HepG2 (cell line): Measurements from ENCODE around the gene DEFB123. TPM values are rescaled to one million over a fixed set of nuclear protein-coding genes. Genes with fewer than 3 reads are reported as not detected.

Experiments
- ATAC-seq: fragments of 200-7000 bp; cut with Tn5 transposase; 3 replicates; pipeline ENCODE4 v1.9.1; 2020; ENCODE audit warnings: mild to moderate bottlenecking, moderate library complexity
- BruUV-seq: library from RNA; stranded (reverse); fragments of 400-500 nt; replicated peaks from 2 replicates; lab custom pipeline; 2021; lab: Mats Ljungman, UMichigan
- CTCF ChIA-PET: fragments of 300-600 bp; formaldehyde crosslinking; extraction: SDS; loops from one replicate; lab custom pipeline; 2021; ENCODE audit warnings: low total read pairs, inconsistent platforms, low intra/inter-chr PET ratio; lab: Yijun Ruan, JAX
- POLR2A ChIA-PET: fragments of 350-600 bp; sonication (Branson Sonifier 250); formaldehyde crosslinking; loops from one replicate; lab custom pipeline; 2020; ENCODE audit warnings: antibody characterized with exemption, inconsistent platforms; lab: Yijun Ruan, JAX
- DNase-seq: peaks from one replicate; pipeline ENCODE4 v3.0.0-alpha.2; 2015; ENCODE audit warnings: low spot score
- FAIRE-seq: peaks from 3 replicates; lab custom pipeline; 2011; peaks lifted over from hg19 to GRCh38; lab: Jason Lieb, UNC
- H2AFZ ChIP-seq: one replicate; pipeline ENCODE4 v1.6.1; 2011; ENCODE audit warnings: low read length, inconsistent platforms
- H3K27ac ChIP-seq: fragments of 300-600 bp; 3 replicates; pipeline ENCODE4 v1.8.0; 2011; ENCODE audit warnings: mixed run types, mild to moderate bottlenecking, mixed read lengths, low read length, inconsistent platforms; ENCODE audit not compliant: insufficient read depth; ENCODE audit errors: extremely low read length
- H3K27me3 ChIP-seq, 2 experiments: fragments of 200-600 bp in 1 of 2; 2 replicates in 1 of 2; 3 replicates in 1 of 2; pipeline versions ENCODE4 v1.6.0 to v1.8.0; 2011; ENCODE audit warnings: low read length in 2 of 2, mild to moderate bottlenecking in 2 of 2, moderate library complexity in 2 of 2, inconsistent platforms in 1 of 2; ENCODE audit not compliant: insufficient read depth in 2 of 2, control insufficient read depth in 1 of 2
- H3K36me3 ChIP-seq, 2 experiments: fragments of 200-600 bp in 1 of 2; replicated peaks in 1 of 2; 2 replicates in 1 of 2; 3 replicates in 1 of 2; pipeline versions ENCODE4 v1.5.1 to v1.8.0; 2011; ENCODE audit warnings: low read length in 2 of 2, inconsistent platforms in 1 of 2; ENCODE audit not compliant: insufficient read depth in 2 of 2, control insufficient read depth in 1 of 2
- H3K4me1 ChIP-seq: 2 replicates; pipeline ENCODE4 v1.5.1; 2012; ENCODE audit warnings: low read length, inconsistent platforms; ENCODE audit not compliant: insufficient read depth
- H3K4me2 ChIP-seq: 2 replicates; pipeline ENCODE4 v1.6.0; 2011; ENCODE audit warnings: low read depth, low read length, inconsistent platforms
- H3K4me3 ChIP-seq, 3 experiments: fragments of 200-600 bp in 1 of 3; sonication (generic), shearing (Covaris generic) in 1 of 3; replicated peaks in 1 of 3; 2 replicates each; pipeline ENCODE4 v1.5.1; 2011 to 2016; ENCODE audit warnings: low read length in 3 of 3, inconsistent platforms in 2 of 3, low read depth in 2 of 3, mild to moderate bottlenecking in 2 of 3, control low read depth in 1 of 3, mixed read lengths in 1 of 3; ENCODE audit not compliant: insufficient read depth in 1 of 3
- H3K79me2 ChIP-seq: one replicate; pipeline ENCODE4 v1.6.1; 2011; ENCODE audit warnings: low read length, inconsistent platforms; ENCODE audit not compliant: insufficient read depth
- H3K9ac ChIP-seq: 2 replicates; pipeline ENCODE4 v1.6.0; 2011; ENCODE audit warnings: mild to moderate bottlenecking, low read depth, low read length, inconsistent platforms; ENCODE audit not compliant: insufficient read depth
- H3K9me3 ChIP-seq: 2 replicates; pipeline ENCODE4 v1.5.1; 2012; ENCODE audit warnings: mild to moderate bottlenecking, low read length
- H4K20me1 ChIP-seq: 2 replicates; pipeline ENCODE4 v1.6.0; 2011; ENCODE audit warnings: inconsistent platforms, mild to moderate bottlenecking, low read length, moderate library complexity; ENCODE audit not compliant: insufficient read depth
- TCF7 ChIP-seq: sonication (generic); IDR thresholded peaks from 2 replicates; pipeline ENCODE4 v1.6.1; 2016; ENCODE audit warnings: antibody characterized with exemption, low read depth
- ZFP90 ChIP-seq: sonication (generic); formaldehyde crosslinking; IDR thresholded peaks from 2 replicates; pipeline ENCODE4 v1.8.0; 2022; ENCODE audit warnings: missing genetic modification reagents, mild to moderate bottlenecking, inconsistent platforms, borderline replicate concordance
- ZFY ChIP-seq: sonication (generic); formaldehyde crosslinking; IDR thresholded peaks from 2 replicates; pipeline ENCODE4 v1.4.0; 2020; ENCODE audit warnings: missing genetic modification reagents
- ZNF331 ChIP-seq: sonication (generic); formaldehyde crosslinking; IDR thresholded peaks from 2 replicates; pipeline ENCODE4 v1.4.0; 2020; ENCODE audit warnings: missing genetic modification reagents
- ZNF652 ChIP-seq: IDR thresholded peaks from 2 replicates; pipeline ENCODE4 v1.6.1; 2016; ENCODE audit warnings: low read depth, borderline replicate concordance
- WGBS: methylation state at CpG from one replicate; pipeline ENCODE4 v1.1.6; 2017; ENCODE audit warnings: low lambda C conversion rate; 5-methylcytosine and 5-hydroxymethylcytosine counted together
- in situ Hi-C: cut with HindIII; loops from 2 replicates; pipeline ENCODE4 v1.10.0; 2017; ENCODE audit warnings: low pct_unique_long_range_greater_than_20kb; ENCODE audit not compliant: extremely low pct_ligation_motif_present
- intact Hi-C: fragments of 100-400 bp; cut with micrococcal nuclease; formaldehyde crosslinking; loops from one replicate; pipeline ENCODE4 v1.10.0; 2022; ENCODE audit not compliant: unreplicated experiment
- polyA plus RNA-seq, 8 experiments: library from polyadenylated mRNA; depleted of rRNA in 3 of 8; stranded (reverse) in 7 of 8; unstranded in 1 of 8; fragments of >200 nt; fragmentation: Illumina TruSeq in 4 of 8; extraction: Trizol in 4 of 8; gene quantifications; 2 replicates each; pipeline versions ENCODE4 v1.2.1 to v1.2.3, GENCODE V29; 2011 to 2016; ENCODE audit warnings: low read depth in 4 of 8, missing spikeins in 1 of 8, mixed read lengths in 1 of 8; ENCODE audit not compliant: insufficient read depth in 1 of 8
- total RNA-seq, 5 experiments: library from RNA; depleted of rRNA; stranded (reverse); fragments of >200 nt; fragmentation: Illumina TruSeq; extraction: Trizol; gene quantifications; 2 replicates each; pipeline ENCODE4 v1.2.3, GENCODE V29; 2016; ENCODE audit warnings: low read depth in 1 of 5
- TF ChIP-seq, protein P1 (sequence below), 2 experiments: sonication (generic) in 1 of 2; formaldehyde crosslinking in 1 of 2; IDR thresholded peaks; 2 replicates each; pipeline versions ENCODE4 v1.5.1 to v1.6.1; 2011 to 2020; ENCODE audit warnings: borderline replicate concordance in 1 of 2, low read depth in 1 of 2, low read length in 1 of 2, mild to moderate bottlenecking in 1 of 2, missing genetic modification reagents in 1 of 2, moderate library complexity in 1 of 2
- TF ChIP-seq, protein P2 (sequence below): sonication (generic); formaldehyde crosslinking; IDR thresholded peaks from 2 replicates; pipeline ENCODE4 v1.4.0; 2020; ENCODE audit warnings: missing genetic modification reagents, borderline replicate concordance

DEFB123 gene
- total and polyA plus RNA-seq, 2 of the 13 experiments (the other 11 are each of a cell fraction or from before 2014, with no cell fraction given), result not detected

DNA sequence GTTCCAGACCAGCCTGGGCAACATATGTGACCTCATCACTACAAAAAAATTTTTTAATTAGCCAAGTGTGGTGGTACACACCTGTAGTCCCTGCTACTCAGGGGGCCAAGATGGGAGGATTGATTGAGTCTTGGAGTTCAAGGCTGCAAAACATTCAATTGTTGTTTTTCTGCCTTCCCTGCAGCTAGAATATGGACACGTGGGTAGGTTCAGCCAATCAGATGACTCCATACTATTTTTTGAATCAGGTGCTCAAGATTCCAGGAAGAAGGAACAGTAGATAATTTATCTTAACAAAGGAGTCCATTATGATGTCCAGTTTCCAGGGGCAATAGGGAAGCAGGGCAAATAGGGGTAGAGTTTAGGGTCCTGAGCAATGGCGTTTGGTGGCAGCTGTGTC, 47.6 kb upstream of the DEFB123 start:
- no peak for ATAC-seq
- no peak overlapping the region for H3K27ac ChIP-seq
- H3K4me1 ChIP-seq, result no peaks in the 10 kb centered on the region
- no peak overlapping the region for H3K4me2 ChIP-seq
- 0% methylated on average over 2 of the region's 2 CpGs for WGBS
- BruUV-seq, result no TSS peak
- H3K9ac ChIP-seq, result no peak overlapping the region
- TF ChIP-seq ZNF331 (CRISPR knock-in tag) (no peak), ZFY (CRISPR knock-in tag) (no peak), ZFP90 (no peak), ZNF652 (no peak), TCF7 (no peak)
- TF ChIP-seq, protein P1, sequence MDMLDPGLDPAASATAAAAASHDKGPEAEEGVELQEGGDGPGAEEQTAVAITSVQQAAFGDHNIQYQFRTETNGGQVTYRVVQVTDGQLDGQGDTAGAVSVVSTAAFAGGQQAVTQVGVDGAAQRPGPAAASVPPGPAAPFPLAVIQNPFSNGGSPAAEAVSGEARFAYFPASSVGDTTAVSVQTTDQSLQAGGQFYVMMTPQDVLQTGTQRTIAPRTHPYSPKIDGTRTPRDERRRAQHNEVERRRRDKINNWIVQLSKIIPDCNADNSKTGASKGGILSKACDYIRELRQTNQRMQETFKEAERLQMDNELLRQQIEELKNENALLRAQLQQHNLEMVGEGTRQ (IDR thresholded peaks at IDR 0.05; ENCODE audit: low read depth, low read length), result peak; percentile 24; the same call in 1 of the 2 replicates
- TF ChIP-seq, protein P1 (CRISPR knock-in tag; IDR thresholded peaks at IDR 0.05; ENCODE audit: borderline replicate concordance), result no peak
- TF ChIP-seq, protein P2, sequence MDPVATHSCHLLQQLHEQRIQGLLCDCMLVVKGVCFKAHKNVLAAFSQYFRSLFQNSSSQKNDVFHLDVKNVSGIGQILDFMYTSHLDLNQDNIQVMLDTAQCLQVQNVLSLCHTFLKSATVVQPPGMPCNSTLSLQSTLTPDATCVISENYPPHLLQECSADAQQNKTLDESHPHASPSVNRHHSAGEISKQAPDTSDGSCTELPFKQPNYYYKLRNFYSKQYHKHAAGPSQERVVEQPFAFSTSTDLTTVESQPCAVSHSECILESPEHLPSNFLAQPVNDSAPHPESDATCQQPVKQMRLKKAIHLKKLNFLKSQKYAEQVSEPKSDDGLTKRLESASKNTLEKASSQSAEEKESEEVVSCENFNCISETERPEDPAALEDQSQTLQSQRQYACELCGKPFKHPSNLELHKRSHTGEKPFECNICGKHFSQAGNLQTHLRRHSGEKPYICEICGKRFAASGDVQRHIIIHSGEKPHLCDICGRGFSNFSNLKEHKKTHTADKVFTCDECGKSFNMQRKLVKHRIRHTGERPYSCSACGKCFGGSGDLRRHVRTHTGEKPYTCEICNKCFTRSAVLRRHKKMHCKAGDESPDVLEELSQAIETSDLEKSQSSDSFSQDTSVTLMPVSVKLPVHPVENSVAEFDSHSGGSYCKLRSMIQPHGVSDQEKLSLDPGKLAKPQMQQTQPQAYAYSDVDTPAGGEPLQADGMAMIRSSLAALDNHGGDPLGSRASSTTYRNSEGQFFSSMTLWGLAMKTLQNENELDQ, result no peak
- TF ChIP-seq, all 625 proteins: peak for 1
- intact Hi-C loops (no loop called here), in situ Hi-C loops (no loop called here)
- no peaks in the 10 kb centered on the region for H3K79me2 ChIP-seq
- no peak overlapping the region for H3K4me3 ChIP-seq
- no peak for DNase-seq
- H2AFZ ChIP-seq, result no peak overlapping the region
- no peaks in the 10 kb centered on the region for H4K20me1 ChIP-seq
- no peaks in the 10 kb centered on the region for H3K9me3 ChIP-seq
- no peak for FAIRE-seq
- ChIA-PET CTCF (no interaction called here), POLR2A (no interaction called here)
- no peaks in the 10 kb centered on the region for H3K36me3 ChIP-seq
- H3K27me3 ChIP-seq, result peaks cover 0 to 9% of the 10 kb centered on the region in 2 experiments; a peak in 2 of 5 replicates
